NCI-H510A (cell line): ENCODE data around the gene PLEKHN1.
"Not testable (repeated sequence)": the region's sequence is repeated elsewhere in the genome, so short reads cannot be mapped to it uniquely, and the experiment has no call there.

Source experiments
- DNase-seq: peaks from one replicate; lab custom pipeline; 2025; lab: John Stamatoyannopoulos, UW

The PLEKHN1 gene

DNA sequence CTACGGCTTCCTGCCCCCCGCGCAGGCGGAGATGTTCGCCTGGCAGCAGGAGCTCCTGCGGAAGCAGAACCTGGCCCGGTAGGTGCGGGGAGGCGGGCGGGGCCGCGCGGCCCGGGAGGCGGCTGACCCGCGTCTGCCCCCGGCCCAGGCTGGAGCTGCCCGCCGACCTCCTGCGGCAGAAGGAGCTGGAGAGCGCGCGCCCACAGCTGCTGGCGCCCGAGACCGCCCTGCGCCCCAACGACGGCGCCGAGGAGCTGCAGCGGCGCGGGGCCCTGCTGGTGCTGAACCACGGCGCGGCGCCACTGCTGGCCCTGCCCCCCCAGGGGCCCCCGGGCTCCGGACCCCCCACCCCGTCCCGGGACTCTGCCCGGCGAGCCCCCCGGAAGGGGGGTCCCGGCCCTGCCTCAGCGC is 23.9 kb upstream of the PLEKHN1 start:
- no peak for DNase-seq

DNA sequence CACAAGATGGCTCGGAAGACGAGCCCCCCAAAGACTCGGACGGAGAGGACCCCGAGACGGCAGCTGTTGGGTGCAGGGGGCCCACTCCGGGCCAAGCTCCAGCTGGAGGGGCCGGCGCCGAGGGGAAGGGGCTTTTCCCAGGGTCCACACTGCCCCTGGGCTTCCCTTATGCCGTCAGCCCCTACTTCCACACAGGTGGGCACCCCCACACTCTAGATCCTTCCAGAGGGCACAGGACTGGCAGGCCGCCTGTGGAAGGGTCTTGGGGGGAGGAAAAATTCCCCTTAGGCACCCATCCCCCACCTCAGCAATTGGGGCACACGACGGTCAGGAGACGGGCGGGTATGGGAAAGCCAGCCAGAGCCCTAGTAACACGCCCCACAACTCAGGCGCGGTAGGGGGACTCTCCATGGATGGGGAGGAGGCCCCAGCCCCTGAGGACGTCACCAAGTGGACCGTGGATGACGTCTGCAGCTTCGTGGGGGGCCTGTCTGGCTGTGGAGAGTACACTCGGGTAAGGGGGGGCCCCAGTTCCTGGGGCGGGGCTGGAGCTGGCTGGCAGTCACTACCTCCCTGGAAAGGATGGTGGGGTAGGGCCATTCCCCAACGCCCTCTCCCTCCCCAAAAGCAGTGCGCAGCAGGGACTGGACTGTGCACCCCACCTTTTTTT is 23.3 kb upstream of the PLEKHN1 start:
- DNase-seq: no peak

DNA sequence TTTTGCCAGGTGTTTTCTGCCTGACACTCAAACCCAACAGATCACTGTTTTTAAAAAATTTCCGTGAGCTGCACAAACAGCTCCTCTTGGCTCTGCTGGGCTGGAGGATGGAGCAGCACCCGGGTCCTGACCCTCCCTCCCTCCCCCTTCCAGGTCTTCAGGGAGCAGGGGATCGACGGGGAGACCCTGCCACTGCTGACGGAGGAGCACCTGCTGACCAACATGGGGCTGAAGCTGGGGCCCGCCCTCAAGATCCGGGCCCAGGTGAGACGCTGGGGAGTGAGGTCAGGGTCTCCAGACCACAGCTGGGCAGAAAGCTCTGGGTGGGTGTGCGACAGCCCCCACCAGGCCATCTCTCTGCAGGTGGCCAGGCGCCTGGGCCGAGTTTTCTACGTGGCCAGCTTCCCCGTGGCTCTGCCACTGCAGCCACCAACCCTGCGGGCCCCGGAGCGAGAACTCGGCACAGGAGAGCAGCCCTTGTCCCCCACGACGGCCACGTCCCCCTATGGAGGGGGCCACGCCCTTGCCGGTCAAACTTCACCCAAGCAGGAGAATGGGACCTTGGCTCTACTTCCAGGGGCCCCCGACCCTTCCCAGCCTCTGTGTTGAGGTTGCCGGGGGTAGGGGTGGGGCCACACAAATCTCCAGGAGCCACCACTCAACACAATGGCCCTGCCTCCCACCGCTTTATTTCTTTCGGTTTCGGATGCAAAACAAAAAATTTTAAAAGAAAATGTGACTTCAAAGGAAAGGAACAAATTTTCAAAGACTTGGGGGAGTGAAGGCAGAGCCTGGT is 22.5 kb upstream of the PLEKHN1 start:
- DNase-seq: no peak

DNA sequence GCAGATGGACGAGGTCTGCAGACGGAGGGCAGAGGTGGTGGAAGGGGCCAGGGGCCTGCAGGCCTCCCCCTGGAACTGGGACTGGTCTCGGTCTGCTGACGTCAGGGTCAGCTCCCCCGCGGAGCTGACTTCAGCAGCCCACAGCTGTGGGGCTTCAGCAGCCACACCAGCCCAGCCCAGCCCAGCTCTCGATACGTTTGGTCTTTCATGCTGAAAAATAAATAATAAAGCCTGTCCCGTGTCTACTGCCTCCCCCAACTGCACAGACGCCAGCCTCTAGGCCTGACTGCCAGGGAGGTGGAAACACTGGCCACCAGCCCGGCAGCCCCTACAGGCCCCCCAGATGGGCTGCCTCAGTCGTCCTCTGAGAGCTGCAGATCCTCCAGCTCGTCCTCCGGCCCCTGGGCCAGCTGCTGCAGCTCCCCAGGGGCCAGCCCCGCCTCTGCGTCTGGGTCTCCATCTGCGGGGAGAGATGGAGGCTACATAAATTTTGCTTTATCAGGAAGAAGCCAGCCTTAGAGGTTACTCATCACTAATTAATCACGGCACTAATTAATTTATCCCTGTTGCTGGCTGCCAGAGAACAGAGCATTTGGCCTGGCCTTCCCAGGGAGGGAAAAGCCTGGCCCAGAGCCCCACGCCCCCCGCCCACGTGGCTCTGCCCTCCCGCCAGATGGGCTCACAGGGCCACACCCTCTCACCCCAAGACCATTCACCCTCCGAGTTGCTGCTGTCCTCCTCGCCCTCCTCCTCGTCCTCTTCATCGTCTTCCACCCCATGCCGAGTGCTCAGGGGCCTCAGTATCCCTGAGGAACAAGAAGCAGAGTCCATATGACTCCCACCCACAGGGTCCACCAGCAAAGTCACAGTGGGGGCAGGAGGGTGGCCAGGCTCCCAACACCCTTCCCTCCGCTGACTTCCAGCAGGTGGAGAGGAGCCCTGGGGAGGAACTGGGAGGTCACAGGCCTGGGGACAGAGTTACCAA is 21.6 kb upstream of the PLEKHN1 start:
- DNase-seq: no peak

DNA sequence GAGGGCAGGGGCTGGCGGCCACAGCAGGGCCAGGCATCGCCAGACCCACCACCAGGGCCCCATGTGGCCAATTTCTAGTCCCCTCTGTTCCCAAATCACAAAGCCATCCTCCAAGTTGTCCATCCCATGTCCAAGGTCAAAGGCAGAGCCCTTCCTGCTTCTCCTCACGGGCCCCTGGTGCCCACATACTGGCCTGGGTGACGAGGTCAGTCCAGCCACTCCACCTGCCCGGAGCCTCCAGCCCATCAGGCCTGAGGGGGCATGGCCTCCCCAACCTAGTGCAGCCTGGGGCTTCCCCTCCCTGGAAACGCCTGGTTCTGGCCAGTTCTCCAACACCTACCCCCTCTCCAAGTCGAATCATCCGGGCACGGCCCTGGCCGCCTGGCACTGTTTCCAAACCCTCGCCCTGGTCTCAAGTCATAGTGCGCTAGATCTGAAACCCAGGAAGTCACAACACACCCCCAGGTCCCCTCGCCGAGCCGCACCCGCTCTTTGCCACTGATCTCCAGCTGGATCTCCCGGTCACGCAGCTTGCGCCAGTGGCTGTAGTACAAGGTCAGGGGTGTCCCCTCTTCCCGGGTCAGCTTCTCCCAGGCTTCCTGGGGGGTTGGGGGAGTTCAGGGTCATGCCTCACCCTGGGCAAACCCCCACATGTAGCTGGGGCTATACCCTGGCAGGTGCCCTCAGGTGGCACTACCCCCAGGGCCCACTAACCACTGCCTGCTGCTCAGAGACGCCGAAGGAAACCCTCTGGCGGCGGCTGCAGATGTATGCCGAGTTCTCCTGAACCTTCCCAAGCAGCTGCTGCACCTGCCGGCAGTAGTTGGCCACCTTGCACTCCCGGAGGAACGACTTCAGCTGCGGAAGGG is 20.4 kb upstream of the PLEKHN1 start:
- DNase-seq: no peak

DNA sequence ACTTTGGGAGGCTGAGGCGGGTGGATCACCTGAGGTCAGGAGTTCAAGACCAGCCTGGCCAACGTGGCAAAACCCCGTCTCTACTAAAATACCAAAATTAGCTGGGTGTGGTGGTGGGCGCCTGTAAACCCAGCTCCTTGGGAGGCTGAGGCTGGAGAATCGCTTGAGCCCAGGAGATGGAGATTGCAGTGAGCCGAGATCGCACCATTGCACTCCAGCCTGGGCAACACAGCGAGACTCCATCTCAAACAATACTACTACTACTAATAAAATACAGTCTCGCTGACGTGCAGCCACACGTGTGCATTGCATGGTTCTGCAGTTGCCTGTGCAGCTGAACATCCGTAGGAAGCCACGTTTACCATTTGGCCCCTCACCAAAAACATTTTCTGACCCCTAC is 19.5 kb upstream of the PLEKHN1 start:
- DNase-seq: not testable (repeated sequence)

DNA sequence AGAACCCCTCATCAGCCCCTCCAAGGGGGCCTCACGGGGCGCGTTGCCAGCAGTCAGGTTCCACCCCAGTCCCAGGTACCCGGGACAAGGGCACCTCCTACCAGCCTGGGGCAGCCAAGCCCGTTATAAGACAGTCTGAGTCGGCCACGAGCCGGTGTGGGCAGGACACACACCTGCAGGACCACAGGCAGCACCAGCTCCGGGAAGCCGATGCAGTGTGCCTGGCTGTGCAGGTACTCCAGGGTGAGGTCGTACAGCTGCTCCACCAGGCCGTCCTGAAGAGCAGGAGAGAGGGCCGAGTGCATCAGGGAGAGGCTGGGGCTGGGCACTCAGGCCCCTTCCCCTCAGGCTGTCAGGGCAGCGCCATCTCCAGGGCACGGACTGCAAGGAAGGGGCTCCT is 18.3 kb upstream of the PLEKHN1 start:
- no peak for DNase-seq

DNA sequence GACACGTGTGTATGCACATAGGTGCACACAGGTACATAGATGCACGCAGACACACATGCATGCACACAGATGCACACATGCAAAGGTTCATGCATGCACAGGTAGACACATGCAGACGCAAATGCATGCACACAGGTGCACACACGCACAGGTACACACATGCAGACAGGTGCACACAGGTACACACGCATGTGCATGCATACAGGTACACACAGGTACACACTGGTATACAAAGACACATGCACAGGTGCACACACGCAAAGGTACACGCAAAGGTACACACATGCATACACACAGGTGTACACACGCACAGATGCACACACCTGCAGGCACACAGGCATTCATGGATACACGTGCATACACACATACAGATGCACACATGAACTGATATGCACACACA is 16.0 kb upstream of the PLEKHN1 start:
- DNase-seq: no peak

DNA sequence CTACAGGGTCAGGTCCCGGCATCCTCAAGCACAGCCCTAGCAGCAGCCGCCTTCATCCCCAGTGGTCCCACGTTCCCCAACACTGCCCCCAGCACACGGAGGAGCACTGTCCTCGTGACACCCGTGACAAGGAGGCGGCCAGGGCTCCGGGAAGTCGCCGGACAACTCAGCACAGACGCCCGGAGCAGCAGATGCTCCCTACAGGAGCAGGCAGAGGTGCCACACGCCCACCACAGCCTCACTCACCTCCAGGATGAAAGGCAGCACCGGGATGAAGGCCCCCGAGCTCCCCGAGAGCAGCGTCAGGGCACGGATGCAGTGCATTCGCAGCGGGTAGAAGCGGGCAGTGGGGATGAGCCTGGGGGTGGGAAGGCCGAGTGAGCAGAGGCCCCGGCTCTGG is 15.4 kb upstream of the PLEKHN1 start:
- no peak for DNase-seq

DNA sequence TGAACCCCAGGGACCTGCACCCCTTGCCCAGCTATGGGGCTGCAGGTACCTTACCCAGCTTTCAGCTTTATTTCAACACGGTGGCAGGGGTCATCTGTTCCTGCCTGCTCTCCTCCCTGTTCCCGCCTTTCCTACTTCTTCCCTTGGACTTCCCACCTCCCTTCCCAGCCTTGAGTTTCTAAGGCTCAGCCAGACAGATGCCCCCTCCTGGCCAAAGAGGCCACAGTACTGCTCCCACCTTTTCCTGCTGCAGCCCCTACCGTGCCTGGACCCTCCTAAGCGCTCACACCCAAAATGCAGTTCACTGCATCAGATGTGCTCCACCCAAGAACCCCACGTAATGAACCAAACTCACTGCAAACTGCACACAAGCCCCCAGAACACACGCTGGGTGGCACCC is 14.9 kb upstream of the PLEKHN1 start:
- DNase-seq: no peak

DNA sequence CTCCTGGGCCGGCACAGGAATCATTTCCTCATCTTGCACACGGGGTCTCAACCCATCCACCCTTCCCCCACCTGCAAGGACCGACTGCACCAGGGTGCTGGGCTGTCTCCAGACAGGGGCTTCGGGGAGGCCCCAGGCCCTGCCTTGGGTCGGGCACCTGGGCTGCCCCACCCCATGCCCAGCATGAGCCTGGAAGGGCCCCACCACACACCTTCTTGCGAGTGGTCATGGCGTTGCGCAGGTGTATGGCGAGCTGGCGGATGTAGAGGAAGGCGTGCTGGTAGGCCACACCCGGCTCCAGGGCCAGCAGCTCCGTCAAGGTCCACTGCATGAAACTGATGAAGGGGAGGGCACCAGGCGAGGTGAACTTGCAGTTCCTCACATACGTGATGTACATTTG is 14.1 kb upstream of the PLEKHN1 start:
- DNase-seq: no peak

DNA sequence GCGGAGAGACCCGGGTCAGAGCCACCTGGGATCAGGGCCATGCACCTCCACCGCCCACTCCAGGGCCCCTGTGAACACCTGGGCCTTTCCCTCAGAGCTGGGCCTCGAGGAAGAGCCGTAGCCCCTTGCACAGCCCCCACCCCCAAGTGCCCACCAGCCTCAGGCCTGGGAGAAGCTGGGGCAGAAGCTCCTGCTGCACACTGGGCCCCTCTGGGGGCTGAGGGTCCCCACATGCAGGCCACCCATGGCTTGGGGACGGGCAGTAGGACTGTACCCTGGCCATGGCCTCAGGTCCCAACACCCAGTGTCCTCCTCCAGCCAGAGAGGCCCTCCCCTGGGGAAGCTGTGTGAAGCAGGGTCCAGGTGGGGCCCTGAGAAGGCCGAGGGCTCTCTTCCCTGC is 13.7 kb upstream of the PLEKHN1 start:
- no peak for DNase-seq

DNA sequence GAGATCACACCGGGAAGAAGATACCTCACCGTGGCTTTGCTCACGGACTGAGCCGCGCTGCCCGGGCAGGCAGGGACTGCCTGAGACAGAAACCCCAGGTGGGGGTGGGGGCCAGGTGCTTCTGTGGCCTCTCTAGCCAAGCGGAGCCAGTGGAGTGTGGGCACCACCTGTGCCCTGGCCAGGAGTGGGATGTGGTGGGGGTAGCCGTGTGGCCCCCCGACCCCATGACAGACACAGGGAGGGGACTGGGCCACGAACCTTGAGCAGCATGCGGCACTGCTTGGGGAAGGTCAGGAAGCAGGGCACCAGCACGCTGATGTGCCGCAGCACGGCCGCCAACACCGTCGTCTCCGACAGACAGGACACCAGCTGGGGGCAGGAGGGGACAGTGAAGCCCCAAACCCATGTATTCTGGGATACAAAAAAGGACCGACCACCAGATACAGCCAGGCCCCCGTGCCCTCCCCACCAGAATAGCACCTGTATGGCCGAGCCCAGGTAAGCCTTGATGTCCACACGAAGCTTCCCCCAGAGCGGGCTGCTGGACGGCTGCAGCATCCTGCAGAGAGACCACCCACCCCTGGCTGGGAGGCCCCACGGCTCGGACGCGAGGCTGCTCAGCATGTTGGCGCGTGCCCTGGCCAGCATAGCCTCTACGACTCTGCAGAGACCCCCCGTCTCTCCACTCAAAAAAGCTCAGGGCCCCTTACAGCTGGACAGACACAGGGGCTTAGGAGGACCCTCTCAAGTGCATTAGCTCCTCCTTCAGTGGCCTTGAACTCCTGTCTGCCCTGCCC is 12.6 kb upstream of the PLEKHN1 start:
- DNase-seq: no peak

DNA sequence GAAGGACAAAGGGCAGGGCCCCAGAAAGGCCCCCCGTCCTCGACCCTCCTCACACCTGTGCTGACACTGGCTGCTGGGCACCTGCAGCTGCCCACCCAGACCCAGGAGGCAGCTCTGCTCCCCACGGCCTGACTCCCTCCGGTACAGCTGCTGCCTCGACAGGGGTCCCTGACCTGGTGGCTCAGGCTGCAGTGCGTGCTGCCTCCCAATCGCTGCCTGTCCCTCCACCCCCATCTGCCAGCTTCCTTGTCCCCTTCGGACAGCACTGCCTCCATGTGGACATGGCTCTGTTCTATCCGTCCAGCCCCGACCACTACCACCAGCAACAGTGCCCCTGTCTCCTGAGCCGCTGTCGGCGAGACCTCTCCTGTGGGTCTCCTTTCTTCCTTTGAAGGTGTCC is 11.4 kb upstream of the PLEKHN1 start:
- no peak for DNase-seq

DNA sequence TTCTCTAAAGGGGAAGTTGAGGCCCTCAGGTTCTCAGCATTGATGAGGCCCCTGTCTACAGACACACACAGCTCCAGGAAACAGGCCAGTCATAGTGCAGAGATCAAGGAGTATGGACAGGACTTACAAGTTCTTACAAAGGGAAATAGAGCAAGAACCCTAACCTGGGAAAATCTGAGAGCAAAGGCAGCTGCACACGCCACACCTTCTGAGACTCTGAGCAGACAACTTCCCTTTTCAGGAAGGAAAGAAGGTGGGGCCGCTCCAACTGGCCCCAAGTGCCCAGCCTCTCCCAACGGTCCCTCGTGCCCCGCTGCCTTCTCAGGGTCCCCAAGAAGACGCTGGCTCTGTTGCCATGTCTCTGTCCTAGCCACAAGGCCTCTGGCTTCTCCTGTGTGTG is 10.8 kb upstream of the PLEKHN1 start:
- DNase-seq: no peak

DNA sequence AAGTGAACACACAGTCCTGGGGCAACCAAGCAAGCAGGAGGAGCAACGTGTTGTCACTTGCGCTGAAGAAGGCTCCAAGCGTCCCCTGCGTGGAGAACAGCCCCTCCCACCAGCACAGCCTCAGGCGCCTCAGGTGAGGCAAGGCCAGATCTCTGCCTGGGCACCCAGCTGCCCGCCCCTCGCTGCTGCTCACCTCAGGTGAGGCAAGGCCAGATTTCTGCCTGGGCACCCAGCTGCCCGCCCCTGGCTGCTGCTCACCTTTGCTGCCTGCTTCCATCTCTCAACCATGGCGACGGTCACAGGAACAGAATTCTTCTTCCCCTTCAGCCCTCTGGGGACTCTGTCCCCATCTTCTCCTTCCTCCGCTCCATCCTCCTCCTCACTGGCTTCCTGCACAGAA is 9.6 kb upstream of the PLEKHN1 start:
- no peak for DNase-seq

DNA sequence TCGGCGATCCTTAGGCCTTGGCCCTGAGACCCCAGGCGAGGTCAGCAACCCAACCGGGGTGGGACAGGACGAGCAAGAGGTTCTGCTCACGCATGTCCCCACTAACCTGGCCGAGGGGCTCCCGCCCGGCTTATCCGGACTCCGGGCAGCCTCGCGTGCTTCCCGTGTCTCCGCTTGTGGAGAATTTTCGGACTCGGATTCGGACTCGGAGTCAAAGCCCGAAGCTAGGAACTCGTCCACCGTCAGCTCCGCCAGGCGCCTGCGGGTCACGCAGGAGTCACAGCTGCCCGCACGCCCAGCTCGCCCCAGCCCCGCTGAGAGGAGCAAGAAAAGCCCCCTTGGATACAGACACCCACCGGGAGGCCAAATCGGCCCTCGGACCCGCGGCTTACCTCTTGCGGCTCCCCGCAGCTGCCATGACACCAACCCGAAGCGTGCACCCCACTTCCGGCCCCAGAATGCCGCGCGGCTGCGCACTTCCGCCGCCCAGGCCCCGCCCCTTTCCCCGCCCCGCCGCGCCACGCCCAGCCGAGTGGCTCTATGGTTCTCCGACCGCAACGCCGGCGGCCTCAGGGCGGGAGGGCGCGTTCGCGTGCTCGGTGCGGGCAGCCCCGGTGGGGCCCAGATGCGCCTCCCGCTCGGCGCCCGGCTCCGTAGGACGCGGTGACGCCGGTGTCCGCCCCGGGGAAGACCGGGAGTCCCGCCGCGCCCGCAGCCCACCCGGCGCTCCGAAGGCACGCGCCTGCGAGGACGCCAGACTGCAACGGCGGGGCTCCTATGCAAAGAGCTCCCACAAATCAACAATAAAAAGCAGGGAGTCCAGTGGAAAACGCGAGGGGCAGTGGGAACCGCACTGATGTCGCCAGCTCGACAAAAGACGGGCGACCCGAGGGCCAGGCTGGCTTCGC is 7.2 kb upstream of the PLEKHN1 start, which contains the start of gene NOC2L:
NOC2L (minus strand) TSS at position 434 of the 908 bp plus-strand sequence; CDS start at position 418, 16 bp downstream.
- peak; percentile 56 for DNase-seq

DNA sequence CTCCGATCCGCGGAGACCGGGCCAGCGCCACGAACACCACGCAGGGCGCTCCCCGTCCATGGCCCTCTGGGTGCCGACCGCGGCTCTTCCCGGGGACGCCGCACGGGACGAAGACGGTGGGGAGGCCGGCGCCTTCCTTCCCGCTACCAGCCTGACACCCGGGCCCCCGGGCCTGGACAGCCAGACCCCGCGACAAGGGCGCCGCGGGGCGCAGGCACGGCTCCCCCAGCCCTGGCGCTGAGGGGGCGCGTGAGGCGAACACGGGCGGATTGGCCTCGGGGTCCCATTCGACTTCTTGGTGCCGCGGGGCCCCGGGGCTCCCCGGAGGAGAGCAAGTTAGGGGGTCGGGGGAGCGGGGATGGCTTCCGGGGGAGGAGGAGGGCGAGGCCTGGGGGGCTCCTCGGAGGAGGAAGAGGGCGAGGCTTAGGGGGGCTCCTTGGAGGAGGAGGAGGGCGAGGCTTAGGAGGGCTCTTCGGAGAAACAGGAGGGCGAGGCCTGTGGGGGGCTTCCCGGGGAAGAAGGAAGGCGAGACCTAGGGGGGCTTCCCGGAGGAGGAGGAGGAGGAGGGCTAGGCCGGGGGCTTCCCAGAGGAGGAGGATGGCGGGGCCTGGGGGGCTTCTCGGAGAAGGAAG is 6.4 kb upstream of the PLEKHN1 start:
- DNase-seq: no peak
